OCI-LY7 (cell line): ENCODE data around the gene C15orf61. TPM values are rescaled to one million over a fixed set of nuclear protein-coding genes. Genes with fewer than 3 reads are reported as not detected.
A peak's percentile ranks its signal among the peaks of the same experiment; 100 is the strongest.

Experiments used
- BruUV-seq: library from RNA; stranded (reverse); fragments of 400-500 nt; replicated peaks from 2 replicates; lab custom pipeline; 2021; lab: Mats Ljungman, UMichigan
- CTCF ChIA-PET: fragments of 300-600 bp; sonication (Branson Sonifier 250); formaldehyde crosslinking; loops from one replicate; lab custom pipeline; 2022; ENCODE audit warnings: antibody characterized with exemption; ENCODE audit not compliant: unreplicated experiment; lab: Charles Lee
- POLR2A ChIA-PET: fragments of 300-600 bp; sonication (Branson Sonifier 250); formaldehyde crosslinking; loops from one replicate; lab custom pipeline; 2022; ENCODE audit warnings: antibody characterized with exemption; lab: Charles Lee
- DNase-seq: peaks from one replicate; pipeline ENCODE4 v3.0.0-alpha.2; 2015; ENCODE audit warnings: low spot score
- H2AFZ ChIP-seq: fragments of 200-600 bp; sonication (generic), shearing (Covaris generic); 2 replicates; pipeline ENCODE4 v1.6.1; 2014; ENCODE audit warnings: mild to moderate bottlenecking, antibody characterized with exemption, low read length, moderate library complexity
- H3K27ac ChIP-seq: fragments of 200-600 bp; sonication (generic); 2 replicates; pipeline ENCODE4 v1.5.1; 2014; ENCODE audit warnings: mixed run types, low read depth, mild to moderate bottlenecking, moderate library complexity, low read length, inconsistent platforms; ENCODE audit not compliant: poor library complexity, severe bottlenecking
- H3K36me3 ChIP-seq: fragments of 200-600 bp; sonication (generic); 2 replicates; pipeline ENCODE4 v1.6.1; 2014; ENCODE audit warnings: mild to moderate bottlenecking, antibody characterized with exemption, low read length, moderate library complexity, mixed read lengths; ENCODE audit not compliant: insufficient read depth
- H3K4me1 ChIP-seq: fragments of 200-600 bp; sonication (generic); 2 replicates; pipeline ENCODE4 v1.5.1; 2014; ENCODE audit warnings: mild to moderate bottlenecking, low read length; ENCODE audit not compliant: insufficient read depth, poor library complexity, severe bottlenecking
- H3K4me2 ChIP-seq: fragments of 200-600 bp; sonication (generic); 2 replicates; pipeline ENCODE4 v1.6.1; 2014; ENCODE audit warnings: mild to moderate bottlenecking, low read length
- H3K4me3 ChIP-seq: fragments of 200-600 bp; sonication (generic); 2 replicates; pipeline ENCODE4 v1.5.1; 2014; ENCODE audit warnings: mild to moderate bottlenecking, low read depth, low read length; ENCODE audit not compliant: poor library complexity, severe bottlenecking
- H3K79me2 ChIP-seq: fragments of 200-600 bp; sonication (generic); 2 replicates; pipeline ENCODE4 v1.6.1; 2016; ENCODE audit warnings: low read depth, mild to moderate bottlenecking, low read length, moderate library complexity, mixed read lengths; ENCODE audit not compliant: insufficient read depth
- H3K9me2 ChIP-seq: fragments of 200-600 bp; sonication (generic); 2 replicates; pipeline ENCODE4 v1.6.1; 2016; ENCODE audit warnings: mild to moderate bottlenecking, low read length, mixed read lengths; ENCODE audit not compliant: insufficient read depth
- H3K9me3 ChIP-seq: fragments of 200-600 bp; sonication (generic); 2 replicates; pipeline ENCODE4 v1.6.1; 2014; ENCODE audit warnings: mild to moderate bottlenecking, mixed run types, low read length, mixed read lengths
- H4K20me1 ChIP-seq: fragments of 200-600 bp; sonication (generic); 2 replicates; pipeline ENCODE4 v1.6.1; 2014; ENCODE audit warnings: mild to moderate bottlenecking, antibody characterized with exemption, low read length, moderate library complexity, mixed read lengths; ENCODE audit not compliant: insufficient read depth
- CTCF ChIP-seq: fragments of 200-600 bp; sonication (generic); conservative IDR thresholded peaks from 2 replicates; pipeline ENCODE4 v1.5.1; 2014; ENCODE audit warnings: mild to moderate bottlenecking, antibody characterized with exemption, low read length, moderate library complexity, mixed read lengths
- EZH2phosphoT487 ChIP-seq: fragments of 200-600 bp; sonication (generic); IDR thresholded peaks from 2 replicates; pipeline ENCODE4 v1.6.1; 2018; ENCODE audit warnings: low read depth, borderline replicate concordance, mild to moderate bottlenecking, mixed run types, antibody characterized with exemption, low read length, moderate library complexity, mixed read lengths
- intact Hi-C: fragments of 100-400 bp; cut with micrococcal nuclease; formaldehyde crosslinking; loops from one replicate; pipeline ENCODE4 v1.10.0; 2022; ENCODE audit not compliant: unreplicated experiment
- total RNA-seq, 2 experiments: library from RNA; depleted of rRNA in 1 of 2; stranded (reverse); fragments of >200 nt in 1 of 2; shearing (Covaris generic) in 1 of 2; gene quantifications; 2 replicates each; pipeline ENCODE4 v1.2.3, GENCODE V29; 2014 to 2022

The C15orf61 gene
- total RNA-seq, 2 experiments from 2014 or later: 9.3 to 13.3 TPM

GRCh38 chr15:67543348-67543718, 22.4 kb downstream of the C15orf61 start:
- Histone ChIP-seq H3K9me3 (no peaks in the 10 kb centered on the region; the same call in 1 of the 2 replicates), H3K4me1 (peaks cover 66% of the 10 kb centered on the region), H3K79me2 (peaks cover 17% of the 10 kb centered on the region; the same call in 1 of the 2 replicates), H3K9me2 (no peaks in the 10 kb centered on the region), H3K36me3 (peaks cover 14% of the 10 kb centered on the region; the same call in 1 of the 2 replicates), H4K20me1 (no peaks in the 10 kb centered on the region), H3K4me2 (peak overlapping the region; percentile 95), H3K4me3 (peak overlapping the region; percentile 81), H2AFZ (0 out of 2 replicates have a peak overlapping the region, but pooled peaks have one; percentile 78), H3K27ac (peak overlapping the region; percentile 77)
- no peak for DNase-seq
- TF ChIP-seq EZH2phosphoT487 (no peak), CTCF (no peak)
- no TSS peak for BruUV-seq
- ChIA-PET POLR2A (interaction anchor here (1.4 kb wide), 1 partner anchor 21 kb away, joined by 4 read pairs; no protein-coding TSS in a partner anchor), CTCF (no interaction called here)
- intact Hi-C loops: loop anchor here (5.0 kb wide), 1 partner anchor 294 kb away; no protein-coding TSS in a partner anchor

GRCh38 chr15:67544475-67544874, 23.5 kb downstream of the C15orf61 start:
- TF ChIP-seq EZH2phosphoT487 (no peak), CTCF (no peak)
- H3K4me2 ChIP-seq: peak overlapping the region; percentile 95; the same call in 1 of the 2 replicates

GRCh38 chr15:67545864-67546263, 24.9 kb downstream of the C15orf61 start:
- Histone ChIP-seq H3K9me2 (no peaks in the 10 kb centered on the region), H3K4me3 (no peak overlapping the region), H2AFZ (no peak overlapping the region), H3K36me3 (peaks cover 21% of the 10 kb centered on the region), H3K27ac (no peak overlapping the region), H3K9me3 (no peaks in the 10 kb centered on the region), H3K4me2 (0 out of 2 replicates have a peak overlapping the region, but pooled peaks have one; percentile 95), H3K79me2 (peaks cover 22% of the 10 kb centered on the region; the same call in 1 of the 2 replicates), H4K20me1 (no peaks in the 10 kb centered on the region; the same call in 1 of the 2 replicates), H3K4me1 (peaks cover 58% of the 10 kb centered on the region)
- no peak for DNase-seq
- ChIA-PET CTCF (no interaction called here), POLR2A (no interaction called here)
- BruUV-seq: no TSS peak
- intact Hi-C loops: no loop called here
- TF ChIP-seq EZH2phosphoT487 (no peak), CTCF (no peak)

More at GRCh38 chr15:67544475-67544874, 23.5 kb downstream of the C15orf61 start:
- intact Hi-C loops: loop anchor here (5.0 kb wide), 1 partner anchor 293 kb away; no protein-coding TSS in a partner anchor
- BruUV-seq: no TSS peak
- ChIA-PET POLR2A (no interaction called here), CTCF (no interaction called here)
- Histone ChIP-seq H3K4me1 (peaks cover 70% of the 10 kb centered on the region), H3K9me2 (no peaks in the 10 kb centered on the region), H3K36me3 (peaks cover 14% of the 10 kb centered on the region; the same call in 1 of the 2 replicates), H3K79me2 (peaks cover 22% of the 10 kb centered on the region; the same call in 1 of the 2 replicates), H3K9me3 (no peaks in the 10 kb centered on the region), H3K4me3 (no peak overlapping the region), H3K27ac (no peak overlapping the region), H2AFZ (no peak overlapping the region), H4K20me1 (no peaks in the 10 kb centered on the region; the same call in 1 of the 2 replicates)
- no peak for DNase-seq
